Measurements from ENCODE around the gene GINS2.

Gene GINS2

GRCh38 chr16:85629326-85629725, 59.4 kb downstream of the GINS2 start:
- H3K4me1 ChIP-seq, result peaks cover 18% of the 10 kb centered on the region
- TF ChIP-seq, protein P1, sequence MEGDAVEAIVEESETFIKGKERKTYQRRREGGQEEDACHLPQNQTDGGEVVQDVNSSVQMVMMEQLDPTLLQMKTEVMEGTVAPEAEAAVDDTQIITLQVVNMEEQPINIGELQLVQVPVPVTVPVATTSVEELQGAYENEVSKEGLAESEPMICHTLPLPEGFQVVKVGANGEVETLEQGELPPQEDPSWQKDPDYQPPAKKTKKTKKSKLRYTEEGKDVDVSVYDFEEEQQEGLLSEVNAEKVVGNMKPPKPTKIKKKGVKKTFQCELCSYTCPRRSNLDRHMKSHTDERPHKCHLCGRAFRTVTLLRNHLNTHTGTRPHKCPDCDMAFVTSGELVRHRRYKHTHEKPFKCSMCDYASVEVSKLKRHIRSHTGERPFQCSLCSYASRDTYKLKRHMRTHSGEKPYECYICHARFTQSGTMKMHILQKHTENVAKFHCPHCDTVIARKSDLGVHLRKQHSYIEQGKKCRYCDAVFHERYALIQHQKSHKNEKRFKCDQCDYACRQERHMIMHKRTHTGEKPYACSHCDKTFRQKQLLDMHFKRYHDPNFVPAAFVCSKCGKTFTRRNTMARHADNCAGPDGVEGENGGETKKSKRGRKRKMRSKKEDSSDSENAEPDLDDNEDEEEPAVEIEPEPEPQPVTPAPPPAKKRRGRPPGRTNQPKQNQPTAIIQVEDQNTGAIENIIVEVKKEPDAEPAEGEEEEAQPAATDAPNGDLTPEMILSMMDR (IDR thresholded peaks at IDR 0.05), result no peak

GRCh38 chr16:85628645-85629044, 60.1 kb downstream of the GINS2 start:
- Histone ChIP-seq H3K36me3 (ENCODE audit: control insufficient read depth, insufficient read depth, low read length) (no peaks in the 10 kb centered on the region), H3K27me3 (ENCODE audit: control insufficient read depth, insufficient read depth, low read length) (no peaks in the 10 kb centered on the region), H3K27ac (no peak overlapping the region), H3K79me2 (peaks cover 97% of the 10 kb centered on the region), H3K4me3 (ENCODE audit: low read depth, low read length) (no peak overlapping the region), H3K4me1 (peaks cover 18% of the 10 kb centered on the region), H3K9me3 (ENCODE audit: control insufficient read depth, low read length) (no peaks in the 10 kb centered on the region), H2AFZ (no peak overlapping the region), H3K4me2 (ENCODE audit: low read length) (no peak overlapping the region), H3K9ac (no peak overlapping the region)
- TF ChIP-seq, protein P1 (IDR thresholded peaks at IDR 0.05), result no peak

More at GRCh38 chr16:85629326-85629725, 59.4 kb downstream of the GINS2 start:
- Histone ChIP-seq H3K27ac (no peak overlapping the region), H3K9ac (no peak overlapping the region), H3K27me3 (ENCODE audit: control insufficient read depth, insufficient read depth, low read length) (no peaks in the 10 kb centered on the region), H3K9me3 (ENCODE audit: control insufficient read depth, low read length) (no peaks in the 10 kb centered on the region), H3K36me3 (ENCODE audit: control insufficient read depth, insufficient read depth, low read length) (no peaks in the 10 kb centered on the region), H3K4me3 (ENCODE audit: low read depth, low read length) (no peak overlapping the region), H2AFZ (no peak overlapping the region), H3K4me2 (ENCODE audit: low read length) (no peak overlapping the region), H3K79me2 (peaks cover 97% of the 10 kb centered on the region)

DNA sequence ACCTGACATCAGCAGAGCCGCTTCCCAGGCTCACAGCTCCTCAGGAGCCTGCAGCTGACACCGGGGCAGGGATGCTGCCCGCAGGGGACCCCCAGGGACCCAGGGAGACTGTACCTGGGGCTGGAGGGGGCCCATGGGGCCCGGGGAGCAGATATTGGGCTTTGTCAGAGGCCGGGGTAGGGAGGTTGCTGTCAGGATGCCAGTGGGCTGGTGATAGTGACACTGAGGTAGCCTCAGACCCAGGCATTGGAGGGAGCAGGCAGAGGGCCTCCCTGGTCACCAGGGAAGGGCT, 60.5 kb downstream of the GINS2 start:
- Histone ChIP-seq H3K36me3 (ENCODE audit: control insufficient read depth, insufficient read depth, low read length) (no peaks in the 10 kb centered on the region), H3K4me3 (ENCODE audit: low read depth, low read length) (no peak overlapping the region), H3K4me2 (ENCODE audit: low read length) (no peak overlapping the region), H3K27me3 (ENCODE audit: control insufficient read depth, insufficient read depth, low read length) (no peaks in the 10 kb centered on the region), H3K79me2 (peaks cover 97% of the 10 kb centered on the region), H3K4me1 (peaks cover 18% of the 10 kb centered on the region), H3K9me3 (ENCODE audit: control insufficient read depth, low read length) (no peaks in the 10 kb centered on the region), H2AFZ (no peak overlapping the region), H3K27ac (no peak overlapping the region), H3K9ac (no peak overlapping the region)
- TF ChIP-seq, protein P1 (IDR thresholded peaks at IDR 0.05), result no peak

- H3K9ac ChIP-seq, result no peak overlapping the region
- peaks cover 18% of the 10 kb centered on the region for H3K4me1 ChIP-seq
- TF ChIP-seq, protein P1 (IDR thresholded peaks at IDR 0.05), result no peak
- H3K27me3 ChIP-seq (ENCODE audit: control insufficient read depth, insufficient read depth, low read length), result no peaks in the 10 kb centered on the region
- peaks cover 96% of the 10 kb centered on the region for H3K79me2 ChIP-seq
- H3K9me3 ChIP-seq (ENCODE audit: control insufficient read depth, low read length), result no peaks in the 10 kb centered on the region
- H3K4me3 ChIP-seq (ENCODE audit: low read depth, low read length), result no peak overlapping the region
- H3K36me3 ChIP-seq (ENCODE audit: control insufficient read depth, insufficient read depth, low read length), result no peaks in the 10 kb centered on the region
- no peak overlapping the region for H3K4me2 ChIP-seq (ENCODE audit: low read length)
- H2AFZ ChIP-seq, result no peak overlapping the region
- H3K27ac ChIP-seq, result no peak overlapping the region
These were observed 61.1 kb downstream of the GINS2 start for GRCh38 chr16:85627526-85628264.

GRCh38 chr16:85627089-85627488, 61.7 kb downstream of the GINS2 start:
- H3K9ac ChIP-seq, result no peak overlapping the region
- no peak overlapping the region for H3K4me3 ChIP-seq (ENCODE audit: low read depth, low read length)
- TF ChIP-seq, protein P1 (IDR thresholded peaks at IDR 0.05), result no peak
- no peak overlapping the region for H3K27ac ChIP-seq
- peaks cover 96% of the 10 kb centered on the region for H3K79me2 ChIP-seq
- H3K4me1 ChIP-seq, result peaks cover 13% of the 10 kb centered on the region
- H3K27me3 ChIP-seq (ENCODE audit: control insufficient read depth, insufficient read depth, low read length), result no peaks in the 10 kb centered on the region
- no peaks in the 10 kb centered on the region for H3K9me3 ChIP-seq (ENCODE audit: control insufficient read depth, low read length)
- no peak overlapping the region for H3K4me2 ChIP-seq (ENCODE audit: low read length)
- H3K36me3 ChIP-seq (ENCODE audit: control insufficient read depth, insufficient read depth, low read length), result no peaks in the 10 kb centered on the region
- no peak overlapping the region for H2AFZ ChIP-seq
